Breast epithelium (tissue), 4 donors: ENCODE results near the gene C4orf46. TPM values are rescaled to one million over a fixed set of nuclear protein-coding genes. Genes with fewer than 3 reads are reported as not detected.

ENCODE experiments used
- DNase-seq, 2 donors: peaks; one replicate each; pipeline ENCODE4 v3.0.0-alpha.2; 2019; ENCODE audit warnings: low spot score in 2 of 2
- H3K27ac ChIP-seq, 2 donors: fragments of 200-600 bp; sonication (generic) in 1 of 2; one replicate each; pipeline ENCODE4 v1.5.1; 2016 to 2019; ENCODE audit warnings: mild to moderate bottlenecking in 1 of 2
- H3K27me3 ChIP-seq, 2 donors: fragments of 200-600 bp; sonication (generic) in 1 of 2; one replicate each; pipeline versions ENCODE4 v1.5.1 to v1.6.0; 2017 to 2019; ENCODE audit warnings: control low read depth in 1 of 2, mild to moderate bottlenecking in 1 of 2
- H3K36me3 ChIP-seq: fragments of 200-600 bp; one replicate; pipeline ENCODE4 v1.5.1; 2019
- H3K4me1 ChIP-seq, 2 donors: fragments of 200-600 bp; sonication (generic); one replicate each; pipeline ENCODE4 v1.5.1; 2016 to 2019; ENCODE audit warnings: control low read depth in 1 of 2
- H3K4me3 ChIP-seq, 3 donors: fragments of 200-600 bp; sonication (generic); 1 replicate in 2 of 3; 2 replicates in 1 of 3; pipeline ENCODE4 v1.5.1; 2016 to 2019; ENCODE audit warnings: mild to moderate bottlenecking in 3 of 3, moderate library complexity in 2 of 3
- H3K9me3 ChIP-seq, 2 donors: fragments of 200-600 bp; sonication (generic) in 1 of 2; one replicate each; pipeline ENCODE4 v1.5.1; 2016 to 2019; ENCODE audit warnings: control low read depth in 1 of 2
- CTCF ChIP-seq, 3 donors: fragments of 450-650 bp; IDR thresholded peaks; one replicate each; pipeline ENCODE4 v1.5.1; 2016 to 2017; ENCODE audit warnings: antibody characterized with exemption in 3 of 3, mild to moderate bottlenecking in 3 of 3, moderate library complexity in 3 of 3
- POLR2A ChIP-seq: fragments of 450-650 bp; IDR thresholded peaks from one replicate; pipeline ENCODE4 v1.6.1; 2016; ENCODE audit warnings: antibody characterized with exemption, mild to moderate bottlenecking, moderate library complexity
- POLR2AphosphoS5 ChIP-seq, 3 donors: sonication (generic); formaldehyde crosslinking; IDR thresholded peaks; one replicate each; pipeline ENCODE4 v1.6.1; 2017; ENCODE audit warnings: antibody characterized with exemption in 3 of 3
- intact Hi-C: fragments of 100-400 bp; cut with DNase I; formaldehyde crosslinking; loops from one replicate; pipeline ENCODE4 v1.15.1; 2023; ENCODE audit warnings: low total_unique reads
- total RNA-seq, 3 donors: library from RNA; depleted of rRNA; stranded (reverse); fragments of >200 nt; gene quantifications; one replicate each; pipeline ENCODE4 v1.1.0, GENCODE V29; 2016

C4orf46 gene
- total RNA-seq, 3 donors from 2014 or later, result 3.3 to 6.1 (median 5.4) TPM

- no peak for TF ChIP-seq POLR2AphosphoS5 (IDR thresholded peaks at IDR 0.05)
- TF ChIP-seq POLR2A, result no peak
- no peak for TF ChIP-seq CTCF (IDR thresholded peaks at IDR 0.05)
- DNase-seq, result no peak
- intact Hi-C loops, result no loop called here
- no peak overlapping the region for H3K4me3 ChIP-seq
- no peaks in the 10 kb centered on the region for H3K9me3 ChIP-seq
- no peaks in the 10 kb centered on the region for H3K27me3 ChIP-seq
- H3K27ac ChIP-seq, result no peak overlapping the region
- H3K36me3 ChIP-seq, result no peaks in the 10 kb centered on the region
- no peaks in the 10 kb centered on the region for H3K4me1 ChIP-seq
Measured at GRCh38 chr4:158656439-158656838, 15.2 kb downstream of the C4orf46 start.

GRCh38 chr4:158652920-158653319, 18.8 kb downstream of the C4orf46 start:
- Histone ChIP-seq H3K9me3 (no peaks in the 10 kb centered on the region), H3K36me3 (no peaks in the 10 kb centered on the region), H3K4me3 (no peak overlapping the region), H3K27ac (no peak overlapping the region), H3K4me1 (no peaks in the 10 kb centered on the region), H3K27me3 (no peaks in the 10 kb centered on the region)
- no peak for DNase-seq
- no peak for TF ChIP-seq POLR2A
- TF ChIP-seq POLR2AphosphoS5 (IDR thresholded peaks at IDR 0.05), result no peak
- intact Hi-C loops, result no loop called here

GRCh38 chr4:158649111-158649680, 22.5 kb downstream of the C4orf46 start:
- no peak overlapping the region for H3K4me3 ChIP-seq
- no peak for DNase-seq
- H3K27me3 ChIP-seq, result no peaks in the 10 kb centered on the region
- TF ChIP-seq CTCF (IDR thresholded peaks at IDR 0.05), result no peak
- no peak for TF ChIP-seq POLR2A
- no peak for TF ChIP-seq POLR2AphosphoS5 (IDR thresholded peaks at IDR 0.05)
- H3K4me1 ChIP-seq, result no peaks in the 10 kb centered on the region
- no peak overlapping the region for H3K27ac ChIP-seq
- intact Hi-C loops, result no loop called here
- no peaks in the 10 kb centered on the region for H3K9me3 ChIP-seq
- no peaks in the 10 kb centered on the region for H3K36me3 ChIP-seq

GRCh38 chr4:158644760-158645159, 26.9 kb downstream of the C4orf46 start:
- H3K27ac ChIP-seq, result no peak overlapping the region
- no peak for DNase-seq
- H3K4me3 ChIP-seq, result no peak overlapping the region
- no peaks in the 10 kb centered on the region for H3K9me3 ChIP-seq
- no peak for TF ChIP-seq POLR2A
- TF ChIP-seq CTCF (IDR thresholded peaks at IDR 0.05), result no peak
- TF ChIP-seq POLR2AphosphoS5 (IDR thresholded peaks at IDR 0.05), result no peak
- H3K36me3 ChIP-seq, result no peaks in the 10 kb centered on the region
- no peaks in the 10 kb centered on the region for H3K27me3 ChIP-seq
- H3K4me1 ChIP-seq, result no peaks in the 10 kb centered on the region
- intact Hi-C loops, result no loop called here

DNA sequence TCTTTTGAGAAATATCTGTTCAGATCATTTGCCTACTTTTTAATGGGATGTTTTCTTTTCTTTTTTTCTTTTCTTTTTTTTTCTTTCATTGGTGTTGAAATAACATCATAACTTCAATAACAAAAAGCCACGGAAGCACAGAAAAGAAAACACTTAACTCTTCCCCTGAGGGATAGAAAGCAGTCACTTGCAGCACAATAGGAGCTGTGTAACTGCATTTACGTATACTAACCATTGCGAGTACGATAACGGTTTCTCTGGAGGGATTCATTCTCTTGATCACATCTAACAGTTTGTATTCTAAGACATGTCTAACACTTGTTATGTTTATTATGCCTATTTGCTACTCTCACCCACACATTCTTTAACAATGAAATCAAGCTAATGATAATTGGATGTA, 27.3 kb downstream of the C4orf46 start:
- H3K27me3 ChIP-seq, result no peaks in the 10 kb centered on the region
- H3K27ac ChIP-seq, result no peak overlapping the region
- intact Hi-C loops, result no loop called here
- H3K4me3 ChIP-seq, result no peak overlapping the region
- DNase-seq, result no peak
- H3K36me3 ChIP-seq, result no peaks in the 10 kb centered on the region
- H3K4me1 ChIP-seq, result no peaks in the 10 kb centered on the region
- no peaks in the 10 kb centered on the region for H3K9me3 ChIP-seq
- TF ChIP-seq POLR2A, result no peak
- no peak for TF ChIP-seq POLR2AphosphoS5 (IDR thresholded peaks at IDR 0.05)
- no peak for TF ChIP-seq CTCF (IDR thresholded peaks at IDR 0.05)

DNA sequence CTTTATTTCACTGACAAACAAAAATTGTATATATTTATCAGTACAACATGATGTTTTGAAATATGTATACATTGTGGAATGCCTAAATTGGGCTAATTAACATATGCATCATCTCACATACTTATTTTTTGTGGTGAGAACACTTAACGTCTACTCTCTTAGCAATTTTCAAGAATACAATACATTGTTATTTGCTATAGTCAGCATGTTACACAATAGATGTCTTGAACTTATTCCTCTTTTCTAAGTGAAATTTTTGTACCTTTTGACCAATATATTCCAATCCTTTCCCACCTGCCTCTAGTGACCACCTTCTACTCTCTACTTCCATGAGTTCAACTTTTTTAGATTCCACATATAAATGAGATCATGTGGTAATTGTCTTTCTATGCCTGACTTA, 35.1 kb downstream of the C4orf46 start:
- H3K4me1 ChIP-seq, result no peaks in the 10 kb centered on the region
- no peaks in the 10 kb centered on the region for H3K36me3 ChIP-seq
- no peaks in the 10 kb centered on the region for H3K27me3 ChIP-seq
- intact Hi-C loops, result no loop called here
- no peak overlapping the region for H3K27ac ChIP-seq
- TF ChIP-seq CTCF (IDR thresholded peaks at IDR 0.05), result no peak
- no peak for TF ChIP-seq POLR2AphosphoS5 (IDR thresholded peaks at IDR 0.05)
- no peak for TF ChIP-seq POLR2A
- H3K4me3 ChIP-seq, result no peak overlapping the region
- H3K9me3 ChIP-seq, result no peaks in the 10 kb centered on the region
- no peak for DNase-seq
